ENCODE data around the gene ZNF24.

ZNF24 gene

GRCh38 chr18:35296060-35296459 is 48.2 kb downstream of the ZNF24 start:
- DNase-seq (ENCODE audit: low read depth in 3 of 3): no peak

GRCh38 chr18:35291166-35291565 is 53.1 kb downstream of the ZNF24 start:
- DNase-seq (ENCODE audit: low read depth in 3 of 3): no peak

- peak; percentile 91 to 95 (median 94) for DNase-seq (ENCODE audit: low read depth in 3 of 3)
Measured at GRCh38 chr18:35290094-35290735, 54.0 kb downstream of the ZNF24 start, which contains the start of gene ZSCAN30. TSS of gene ZSCAN30 (minus strand) at chr18:35290229. CDS start at chr18:35264352, 25,877 bp downstream.

- DNase-seq (ENCODE audit: low read depth in 3 of 3): no peak
Measured at GRCh38 chr18:35289727-35290093, 54.5 kb downstream of the ZNF24 start.

GRCh38 chr18:35289293-35289692 is 54.9 kb downstream of the ZNF24 start:
- DNase-seq (ENCODE audit: low read depth in 3 of 3): no peak

GRCh38 chr18:35284841-35285240 is 59.4 kb downstream of the ZNF24 start:
- DNase-seq (ENCODE audit: low read depth in 3 of 3): no peak

- no peak for DNase-seq (ENCODE audit: low read depth in 3 of 3)
Measured at GRCh38 chr18:35283923-35284794, 60.1 kb downstream of the ZNF24 start.

GRCh38 chr18:35282353-35282752 is 61.9 kb downstream of the ZNF24 start:
- no peak for DNase-seq (ENCODE audit: low read depth in 3 of 3)

Measured in stimulated activated CD4-positive, alpha-beta T cell treated with anti-CD3 and anti-CD28 coated beads, TNF-alpha, amount 100 ng/mL, for 4 hours (primary cell).